T-helper 2 cell treated with Interferon-gamma antibody and Interleukin-4, amounts not matched to agents 5 μg/mL and 100 μg/mL, for 36 hours (primary cell): ENCODE measurements around the gene TMEM106C.

ENCODE experiments used
- DNase-seq: peaks from one replicate; pipeline ENCODE4 v3.0.0; 2021; ENCODE audit warnings: low spot score
- H3K27ac Mint-ChIP-seq: one replicate; pipeline ENCODE4 v1.8.0; 2021; ENCODE audit warnings: mild to moderate bottlenecking, mixed read lengths
- H3K27me3 Mint-ChIP-seq: one replicate; pipeline ENCODE4 v1.8.0; 2021; ENCODE audit warnings: low read depth, mixed read lengths
- H3K36me3 Mint-ChIP-seq: one replicate; pipeline ENCODE4 v1.8.0; 2021; ENCODE audit warnings: low read depth, mixed read lengths
- H3K4me1 Mint-ChIP-seq: one replicate; pipeline ENCODE4 v1.8.0; 2021; ENCODE audit warnings: low read depth, mixed read lengths
- H3K4me3 Mint-ChIP-seq: one replicate; pipeline ENCODE4 v1.8.0; 2022; ENCODE audit warnings: mild to moderate bottlenecking, moderate library complexity, mixed read lengths
- H3K9me3 Mint-ChIP-seq: one replicate; pipeline ENCODE4 v1.8.0; 2021; ENCODE audit warnings: mixed read lengths

Gene TMEM106C

GRCh38 chr12:47979166-47979565 lies 15.8 kb downstream of the TMEM106C start:
- DNase-seq: no peak
- Mint-ChIP-seq H3K9me3 (no peaks in the 10 kb centered on the region), H3K27me3 (peaks cover 5% of the 10 kb centered on the region), H3K4me3 (no peak overlapping the region), H3K27ac (no peak overlapping the region), H3K4me1 (no peaks in the 10 kb centered on the region), H3K36me3 (no peaks in the 10 kb centered on the region)

GRCh38 chr12:47979686-47980085 lies 16.3 kb downstream of the TMEM106C start:
- DNase-seq: no peak
- H3K9me3 Mint-ChIP-seq: no peaks in the 10 kb centered on the region
- no peak overlapping the region for H3K4me3 Mint-ChIP-seq
- H3K27me3 Mint-ChIP-seq: peaks cover 5% of the 10 kb centered on the region
- H3K4me1 Mint-ChIP-seq: no peaks in the 10 kb centered on the region
- no peaks in the 10 kb centered on the region for H3K36me3 Mint-ChIP-seq
- H3K27ac Mint-ChIP-seq: no peak overlapping the region

GRCh38 chr12:47980197-47980596 lies 16.8 kb downstream of the TMEM106C start:
- no peak overlapping the region for H3K27ac Mint-ChIP-seq
- H3K4me1 Mint-ChIP-seq: no peaks in the 10 kb centered on the region
- H3K4me3 Mint-ChIP-seq: no peak overlapping the region
- H3K36me3 Mint-ChIP-seq: no peaks in the 10 kb centered on the region
- no peaks in the 10 kb centered on the region for H3K9me3 Mint-ChIP-seq
- DNase-seq: no peak
- peaks cover 5% of the 10 kb centered on the region for H3K27me3 Mint-ChIP-seq

GRCh38 chr12:47980779-47981495 lies 17.5 kb downstream of the TMEM106C start:
- Mint-ChIP-seq H3K27me3 (peaks cover 5% of the 10 kb centered on the region), H3K9me3 (no peaks in the 10 kb centered on the region), H3K36me3 (no peaks in the 10 kb centered on the region), H3K4me3 (no peak overlapping the region), H3K27ac (no peak overlapping the region), H3K4me1 (no peaks in the 10 kb centered on the region)
- DNase-seq: no peak

GRCh38 chr12:47981496-47982260 lies 18.3 kb downstream of the TMEM106C start:
- Mint-ChIP-seq H3K36me3 (no peaks in the 10 kb centered on the region), H3K4me3 (no peak overlapping the region), H3K27ac (no peak overlapping the region), H3K4me1 (no peaks in the 10 kb centered on the region), H3K27me3 (peaks cover 5% of the 10 kb centered on the region), H3K9me3 (no peaks in the 10 kb centered on the region)
- no peak for DNase-seq

GRCh38 chr12:47982311-47982710 lies 18.9 kb downstream of the TMEM106C start:
- no peak overlapping the region for H3K4me3 Mint-ChIP-seq
- no peaks in the 10 kb centered on the region for H3K4me1 Mint-ChIP-seq
- H3K36me3 Mint-ChIP-seq: no peaks in the 10 kb centered on the region
- H3K27ac Mint-ChIP-seq: no peak overlapping the region
- no peaks in the 10 kb centered on the region for H3K9me3 Mint-ChIP-seq
- H3K27me3 Mint-ChIP-seq: peaks cover 6% of the 10 kb centered on the region
- no peak for DNase-seq

GRCh38 chr12:47982770-47983169 lies 19.4 kb downstream of the TMEM106C start:
- H3K27ac Mint-ChIP-seq: no peak overlapping the region
- no peak for DNase-seq
- H3K27me3 Mint-ChIP-seq: peaks cover 5% of the 10 kb centered on the region
- no peaks in the 10 kb centered on the region for H3K9me3 Mint-ChIP-seq
- no peak overlapping the region for H3K4me3 Mint-ChIP-seq
- no peaks in the 10 kb centered on the region for H3K4me1 Mint-ChIP-seq
- H3K36me3 Mint-ChIP-seq: no peaks in the 10 kb centered on the region

GRCh38 chr12:47983541-47984115 lies 20.2 kb downstream of the TMEM106C start:
- H3K4me1 Mint-ChIP-seq: no peaks in the 10 kb centered on the region
- peaks cover 12% of the 10 kb centered on the region for H3K27me3 Mint-ChIP-seq
- H3K36me3 Mint-ChIP-seq: no peaks in the 10 kb centered on the region
- H3K4me3 Mint-ChIP-seq: no peak overlapping the region
- DNase-seq: no peak
- H3K27ac Mint-ChIP-seq: no peak overlapping the region
- H3K9me3 Mint-ChIP-seq: no peaks in the 10 kb centered on the region

GRCh38 chr12:47984331-47984801 lies 21.0 kb downstream of the TMEM106C start:
- no peaks in the 10 kb centered on the region for H3K9me3 Mint-ChIP-seq

GRCh38 chr12:47985596-47986290 lies 22.3 kb downstream of the TMEM106C start:
- Mint-ChIP-seq H3K9me3 (no peaks in the 10 kb centered on the region), H3K27ac (no peak overlapping the region), H3K4me1 (peaks cover 16% of the 10 kb centered on the region), H3K4me3 (no peak overlapping the region), H3K27me3 (peaks cover 19% of the 10 kb centered on the region), H3K36me3 (no peaks in the 10 kb centered on the region)
- no peak for DNase-seq

More at GRCh38 chr12:47984331-47984801, 21.0 kb downstream of the TMEM106C start:
- Mint-ChIP-seq H3K4me3 (no peak overlapping the region), H3K36me3 (no peaks in the 10 kb centered on the region), H3K27ac (no peak overlapping the region), H3K27me3 (peaks cover 19% of the 10 kb centered on the region), H3K4me1 (peaks cover 2% of the 10 kb centered on the region)
- DNase-seq: no peak

GRCh38 chr12:47986291-47986660 lies 22.9 kb downstream of the TMEM106C start:
- no peak for DNase-seq
- H3K4me3 Mint-ChIP-seq: no peak overlapping the region
- H3K9me3 Mint-ChIP-seq: no peaks in the 10 kb centered on the region
- no peak overlapping the region for H3K27ac Mint-ChIP-seq
- H3K27me3 Mint-ChIP-seq: peaks cover 21% of the 10 kb centered on the region
- no peaks in the 10 kb centered on the region for H3K36me3 Mint-ChIP-seq
- peaks cover 21% of the 10 kb centered on the region for H3K4me1 Mint-ChIP-seq

GRCh38 chr12:47986832-47987231 lies 23.4 kb downstream of the TMEM106C start:
- DNase-seq: no peak
- Mint-ChIP-seq H3K36me3 (no peaks in the 10 kb centered on the region), H3K27ac (no peak overlapping the region), H3K27me3 (peaks cover 24% of the 10 kb centered on the region), H3K9me3 (no peaks in the 10 kb centered on the region), H3K4me3 (no peak overlapping the region), H3K4me1 (peaks cover 22% of the 10 kb centered on the region)

- H3K36me3 Mint-ChIP-seq: no peaks in the 10 kb centered on the region
- H3K27ac Mint-ChIP-seq: no peak overlapping the region
- H3K4me3 Mint-ChIP-seq: no peak overlapping the region
- peaks cover 31% of the 10 kb centered on the region for H3K27me3 Mint-ChIP-seq
- DNase-seq: no peak
- peaks cover 22% of the 10 kb centered on the region for H3K4me1 Mint-ChIP-seq
- H3K9me3 Mint-ChIP-seq: no peaks in the 10 kb centered on the region
Measured at GRCh38 chr12:47987411-47988072, 24.1 kb downstream of the TMEM106C start.
